ENCODE results near the gene ZNF555. TPM values are rescaled to one million over a fixed set of nuclear protein-coding genes. Genes with fewer than 3 reads are reported as not detected.
A peak's percentile ranks its signal among the peaks of the same experiment; 100 is the strongest.
"Not testable (repeated sequence)": the region's sequence is repeated elsewhere in the genome, so short reads cannot be mapped to it uniquely, and the experiment has no call there.

ZNF555 gene
- total RNA-seq, 2 donors from 2014 or later, result 3.2 to 5.5 TPM

GRCh38 chr19:2887391-2887914, 46.2 kb downstream of the ZNF555 start:
- intact Hi-C loops (cut with DNase I), result loop anchor here (5.0 kb wide), 1 partner anchor 55 kb away; the partner anchor contains the start of gene ZNF77

GRCh38 chr19:2888731-2889224, 47.5 kb downstream of the ZNF555 start:
- no peak for TF ChIP-seq CTCF (IDR thresholded peaks at IDR 0.05)
- Histone ChIP-seq H3K4me1 (no peaks in the 10 kb centered on the region), H3K36me3 (no peaks in the 10 kb centered on the region), H3K9me3 (no peaks in the 10 kb centered on the region), H3K9ac (ENCODE audit: low read depth in 2 of 2, low read length in 2 of 2) (no peak overlapping the region), H3K27ac (no peak overlapping the region), H3K4me3 (no peak overlapping the region), H3K27me3 (no peaks in the 10 kb centered on the region)
- DNase-seq, result no peak
- intact Hi-C loops (cut with DNase I), result loop anchor here (5.0 kb wide), 1 partner anchor 54 kb away; the partner anchor contains the start of gene ZNF77

More at GRCh38 chr19:2887391-2887914, 46.2 kb downstream of the ZNF555 start:
- TF ChIP-seq CTCF (IDR thresholded peaks at IDR 0.05), result peak; percentile 62
- Histone ChIP-seq H3K9ac (ENCODE audit: low read depth in 2 of 2, low read length in 2 of 2) (no peak overlapping the region), H3K4me1 (no peaks in the 10 kb centered on the region), H3K4me3 (no peak overlapping the region), H3K27me3 (no peaks in the 10 kb centered on the region), H3K27ac (no peak overlapping the region), H3K9me3 (no peaks in the 10 kb centered on the region), H3K36me3 (no peaks in the 10 kb centered on the region)
- DNase-seq, result no peak

- H3K4me3 ChIP-seq; H3K9ac ChIP-seq (ENCODE audit: low read depth in 2 of 2, low read length in 2 of 2); DNase-seq; H3K27me3 ChIP-seq; intact Hi-C loops (cut with DNase I); H3K4me1 ChIP-seq; H3K9me3 ChIP-seq; H3K36me3 ChIP-seq; H3K27ac ChIP-seq: not testable (repeated sequence)
Observed at GRCh38 chr19:2890531-2890930, 49.3 kb downstream of the ZNF555 start.

- intact Hi-C loops (cut with DNase I), result no loop called here
- H3K36me3 ChIP-seq, result no peaks in the 10 kb centered on the region
- H3K9me3 ChIP-seq, result no peaks in the 10 kb centered on the region
- TF ChIP-seq CTCF (IDR thresholded peaks at IDR 0.05), result no peak
- DNase-seq, result no peak
- H3K27ac ChIP-seq, result no peak overlapping the region
- H3K4me3 ChIP-seq, result no peak overlapping the region
- no peaks in the 10 kb centered on the region for H3K27me3 ChIP-seq
- H3K4me1 ChIP-seq, result no peaks in the 10 kb centered on the region
- no peak overlapping the region for H3K9ac ChIP-seq (ENCODE audit: low read depth in 2 of 2, low read length in 2 of 2)
Observed at GRCh38 chr19:2896694-2897093, 55.4 kb downstream of the ZNF555 start.

GRCh38 chr19:2900296-2901252, 59.3 kb downstream of the ZNF555 start, which contains the start of gene ZNF57:
TSS of gene ZNF57 (plus strand) at chr19:2900928. CDS start at chr19:2901046, 118 bp downstream.
- TF ChIP-seq CTCF (IDR thresholded peaks at IDR 0.05), result no peak
- peak within 1 kb of the TSS; percentile 57 for H3K4me3 ChIP-seq
- no peaks in the 10 kb centered on the region for H3K9me3 ChIP-seq

More at GRCh38 chr19:2900296-2901252, 59.3 kb downstream of the ZNF555 start, which contains the start of gene ZNF57:
- Histone ChIP-seq H3K27ac (peak within 1 kb of the TSS; percentile 72), H3K9ac (ENCODE audit: low read depth in 2 of 2, low read length in 2 of 2) (peak within 1 kb of the TSS; percentile 81 to 84), H3K27me3 (no peaks in the 10 kb centered on the region), H3K36me3 (no peaks in the 10 kb centered on the region), H3K4me1 (no peaks in the 10 kb centered on the region)
- peak; percentile 100 for DNase-seq
- intact Hi-C loops (cut with DNase I), result no loop called here

Measured in colonic mucosa (tissue), 4 donors.